Activated CD4-positive, alpha-beta memory T cell treated with anti-CD3 and anti-CD28 coated beads for 36 hours (primary cell): Measurements from ENCODE around the gene ZNF775. TPM values are rescaled to one million over a fixed set of nuclear protein-coding genes. Genes with fewer than 3 reads are reported as not detected.

Experiments
- CTCF ChIA-PET: fragments of 350-600 bp; sonication (Branson Sonifier 250); formaldehyde crosslinking; loops from one replicate; lab custom pipeline; 2021; ENCODE audit warnings: antibody characterized with exemption, inconsistent platforms; lab: Charles Lee
- POLR2A ChIA-PET: fragments of 350-600 bp; sonication (Branson Sonifier 250); formaldehyde crosslinking; loops from one replicate; lab custom pipeline; 2021; ENCODE audit warnings: antibody characterized with exemption; lab: Charles Lee
- DNase-seq: peaks from one replicate; pipeline ENCODE4 v3.0.0-alpha.2; 2020
- H3K27ac Mint-ChIP-seq: one replicate; pipeline ENCODE4 v1.8.0; 2021; ENCODE audit warnings: mixed read lengths
- H3K27me3 Mint-ChIP-seq: one replicate; pipeline ENCODE4 v1.8.0; 2021; ENCODE audit warnings: mixed read lengths
- H3K36me3 Mint-ChIP-seq: one replicate; pipeline ENCODE4 v1.8.0; 2021; ENCODE audit warnings: mixed read lengths
- H3K4me1 Mint-ChIP-seq: one replicate; pipeline ENCODE4 v1.8.0; 2021; ENCODE audit warnings: low read depth, mixed read lengths
- H3K4me3 Mint-ChIP-seq: one replicate; pipeline ENCODE4 v1.8.0; 2021; ENCODE audit warnings: mild to moderate bottlenecking, mixed read lengths
- H3K9me3 Mint-ChIP-seq: one replicate; pipeline ENCODE4 v1.8.0; 2021; ENCODE audit warnings: mixed read lengths
- intact Hi-C: fragments of 100-400 bp; cut with micrococcal nuclease; formaldehyde crosslinking; loops from one replicate; pipeline ENCODE4 v1.15.1; 2023
- total RNA-seq, 2 experiments: library from RNA; stranded (reverse); gene quantifications; one replicate each; pipeline ENCODE4 v1.2.3, GENCODE V29; 2021

The ZNF775 gene
- total RNA-seq: 1 to 10 TPM; 6.0 to 6.8 TPM

DNA sequence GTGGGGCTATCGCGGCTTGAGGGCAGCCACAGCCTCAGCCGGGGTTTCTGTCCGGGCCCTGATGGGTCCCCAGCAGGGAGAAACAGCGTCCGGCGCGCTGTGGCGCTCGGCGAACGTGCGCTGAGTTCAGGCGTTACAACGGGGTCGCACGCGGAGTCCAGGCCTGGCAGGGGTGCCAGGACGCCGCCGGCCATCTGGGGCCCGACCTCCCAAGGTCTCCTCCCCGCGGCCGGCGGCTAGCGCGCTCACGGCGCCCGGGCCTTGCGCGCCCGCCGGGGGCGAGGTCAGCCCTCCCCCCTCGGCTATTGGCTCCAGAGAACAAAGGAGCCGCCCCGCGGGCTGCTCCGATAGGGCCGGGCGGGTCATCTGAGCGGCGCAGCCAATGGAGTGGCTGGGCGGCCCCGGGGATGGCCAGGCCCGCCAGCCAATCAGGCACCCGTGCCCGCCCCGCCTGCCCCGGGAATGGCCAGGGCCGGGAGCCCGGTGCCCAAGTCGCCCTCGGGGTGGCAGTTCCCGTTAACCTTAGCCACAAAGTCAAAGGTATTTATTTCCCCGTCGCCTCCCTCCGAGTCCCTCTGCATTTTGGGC, at the start of gene ZNF775:
ZNF775 (plus strand) TSS at position 478 of the 588 bp plus-strand sequence. CDS start 9,141 bp downstream, outside the sequence.
- CTCF ChIA-PET: interaction anchor here (0.8 to 2.1 kb wide), 4 partner anchors 10 to 27 kb away, joined by 3 to 9 read pairs (median 4); a partner anchor contains a TSS
- H3K27me3 Mint-ChIP-seq: no peaks in the 10 kb centered on the region
- H3K4me1 Mint-ChIP-seq: peaks cover 42% of the 10 kb centered on the region
- H3K9me3 Mint-ChIP-seq: no peaks in the 10 kb centered on the region
- peak within 1 kb of the TSS; percentile 72 for H3K27ac Mint-ChIP-seq
- DNase-seq: peak; percentile 95
- POLR2A ChIA-PET: interaction anchor here (1.1 to 3.1 kb wide), 4 partner anchors 11 to 57 kb away, joined by 3 to 28 read pairs (median 4); partner anchors contain the start of genes ACTR3C, LRRC61 and REPIN1
- peaks cover 3% of the 10 kb centered on the region for H3K36me3 Mint-ChIP-seq
- peak within 1 kb of the TSS; percentile 81 for H3K4me3 Mint-ChIP-seq
- intact Hi-C loops: loop anchor here (1.0 to 5.0 kb wide), 3 partner anchors 11 to 43 kb away; partner anchors contain the start of gene REPIN1

- Mint-ChIP-seq H3K27ac (no peak overlapping the region), H3K9me3 (no peaks in the 10 kb centered on the region), H3K4me3 (no peak overlapping the region), H3K27me3 (no peaks in the 10 kb centered on the region), H3K4me1 (peaks cover 21% of the 10 kb centered on the region), H3K36me3 (peaks cover 36% of the 10 kb centered on the region)
- CTCF ChIA-PET: no interaction called here
- POLR2A ChIA-PET: interaction anchor here (1.0 kb wide), 1 partner anchor 17 kb away, joined by 3 read pairs; no protein-coding TSS in a partner anchor
- intact Hi-C loops: no loop called here
- DNase-seq: no peak
Observed at GRCh38 chr7:150329331-150330120, 49.6 kb upstream of the ZNF775 start.

DNA sequence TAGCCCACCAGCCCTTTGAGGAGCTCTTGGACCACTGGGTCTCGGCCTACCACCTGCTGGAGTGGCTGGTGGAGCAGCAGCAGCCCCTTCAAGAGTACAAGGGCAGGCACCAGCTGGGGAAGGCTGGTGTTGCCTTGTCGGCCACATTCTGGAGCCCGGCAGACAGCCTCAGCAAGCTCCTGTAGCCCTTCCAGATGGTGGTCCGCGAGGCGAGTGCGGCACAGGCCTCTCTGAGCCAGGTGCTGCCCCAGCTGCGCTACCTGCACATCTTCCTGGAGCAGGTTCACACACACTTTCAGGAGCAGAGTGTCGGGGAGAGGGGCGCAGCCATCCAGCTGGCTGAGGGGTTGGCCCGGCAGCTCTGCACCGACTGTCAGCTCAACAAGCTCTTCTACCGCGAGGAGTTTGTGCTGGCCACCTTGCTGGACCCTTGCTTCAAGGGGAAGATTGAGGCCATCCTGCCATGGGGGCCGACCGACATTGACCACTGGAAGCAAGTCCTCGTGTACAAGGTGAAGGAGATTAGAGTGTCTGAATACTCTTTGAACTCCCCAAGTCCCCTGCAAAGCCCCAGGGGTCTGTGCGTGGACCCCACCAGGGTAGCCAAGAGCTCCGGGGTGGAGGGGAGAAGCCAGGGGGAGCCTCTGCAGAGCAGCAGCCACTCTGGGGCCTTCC, 48.8 kb upstream of the ZNF775 start:
- Mint-ChIP-seq H3K27ac (no peak overlapping the region), H3K36me3 (peaks cover 28% of the 10 kb centered on the region), H3K9me3 (no peaks in the 10 kb centered on the region), H3K27me3 (no peaks in the 10 kb centered on the region), H3K4me1 (peaks cover 13% of the 10 kb centered on the region), H3K4me3 (no peak overlapping the region)
- intact Hi-C loops: no loop called here
- CTCF ChIA-PET: no interaction called here
- POLR2A ChIA-PET: interaction anchor here (1.0 kb wide), 1 partner anchor 16 kb away, joined by 3 read pairs; no protein-coding TSS in a partner anchor
- DNase-seq: no peak

GRCh38 chr7:150332852-150333635, 46.1 kb upstream of the ZNF775 start:
- intact Hi-C loops: no loop called here
- DNase-seq: no peak
- Mint-ChIP-seq H3K27me3 (no peaks in the 10 kb centered on the region), H3K36me3 (peaks cover 16% of the 10 kb centered on the region), H3K4me3 (no peak overlapping the region), H3K4me1 (no peaks in the 10 kb centered on the region), H3K27ac (no peak overlapping the region), H3K9me3 (no peaks in the 10 kb centered on the region)
- CTCF ChIA-PET: no interaction called here
- POLR2A ChIA-PET: no interaction called here

DNA sequence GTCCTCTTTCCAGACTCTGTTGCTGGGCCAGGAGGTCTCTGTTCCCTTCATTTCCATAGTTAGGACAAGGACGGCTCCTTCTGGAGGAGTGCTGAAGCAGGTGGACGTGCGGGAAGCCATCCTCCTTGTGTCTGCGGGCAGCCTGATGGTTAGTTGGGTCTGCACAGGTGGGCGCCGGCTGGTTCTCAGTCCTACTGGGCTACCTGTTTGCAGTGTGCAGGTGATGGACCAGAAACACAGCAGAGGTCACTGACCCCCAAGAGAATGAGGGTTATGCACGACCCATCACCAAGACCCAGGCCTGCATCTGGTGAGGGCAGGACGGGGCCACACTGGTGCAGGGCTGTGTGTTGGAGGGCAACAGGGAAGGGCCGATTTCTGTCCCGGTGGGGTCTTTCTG, 45.5 kb upstream of the ZNF775 start:
- no peaks in the 10 kb centered on the region for H3K4me1 Mint-ChIP-seq
- H3K4me3 Mint-ChIP-seq: no peak overlapping the region
- ChIA-PET CTCF (no interaction called here), POLR2A (no interaction called here)
- H3K9me3 Mint-ChIP-seq: no peaks in the 10 kb centered on the region
- no peak overlapping the region for H3K27ac Mint-ChIP-seq
- peaks cover 14% of the 10 kb centered on the region for H3K36me3 Mint-ChIP-seq
- intact Hi-C loops: no loop called here
- no peak for DNase-seq
- H3K27me3 Mint-ChIP-seq: no peaks in the 10 kb centered on the region

GRCh38 chr7:150334108-150334507, 45.0 kb upstream of the ZNF775 start:
- Mint-ChIP-seq H3K4me3 (no peak overlapping the region), H3K27me3 (no peaks in the 10 kb centered on the region), H3K9me3 (no peaks in the 10 kb centered on the region), H3K27ac (no peak overlapping the region), H3K4me1 (no peaks in the 10 kb centered on the region), H3K36me3 (peaks cover 12% of the 10 kb centered on the region)
- intact Hi-C loops: no loop called here
- DNase-seq: no peak
- POLR2A ChIA-PET: no interaction called here
- CTCF ChIA-PET: no interaction called here

DNA sequence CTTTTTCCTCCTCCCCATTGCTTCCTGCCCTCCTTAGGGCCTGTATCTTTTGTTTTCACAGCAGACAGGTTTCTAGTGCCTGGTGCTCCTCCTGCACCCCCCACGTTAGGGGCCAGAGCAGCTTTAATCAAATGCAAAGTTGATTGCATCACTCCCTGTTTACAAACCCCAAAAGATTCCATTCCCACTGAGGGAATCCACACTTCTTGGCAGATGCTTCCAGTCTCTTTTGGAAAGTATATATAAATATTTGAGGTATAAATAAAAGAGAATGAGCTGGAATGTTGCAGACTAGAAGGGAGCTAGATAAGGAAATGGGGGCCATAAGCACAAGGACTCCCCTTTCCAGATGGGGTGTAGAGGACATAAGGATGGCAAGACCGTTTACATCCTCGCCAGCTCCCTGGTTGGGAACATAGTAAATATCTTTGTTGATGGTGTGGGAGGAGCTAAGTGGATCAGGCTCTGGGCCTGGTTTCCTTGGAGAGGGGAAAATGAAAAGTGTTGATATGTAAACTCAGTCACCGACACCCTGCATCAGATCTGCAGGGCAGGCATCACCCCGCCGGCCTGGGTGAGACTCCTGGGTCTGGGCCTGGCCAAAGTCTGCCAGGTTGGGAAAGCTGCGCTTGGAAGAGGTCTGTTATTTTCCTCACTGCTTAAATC, 43.9 kb upstream of the ZNF775 start:
- DNase-seq: no peak
- ChIA-PET POLR2A (no interaction called here), CTCF (interaction anchor here (0.7 kb wide), 1 partner anchor 451 kb away, joined by 3 read pairs; no protein-coding TSS in a partner anchor)
- no peak overlapping the region for H3K27ac Mint-ChIP-seq
- no peaks in the 10 kb centered on the region for H3K9me3 Mint-ChIP-seq
- intact Hi-C loops: no loop called here
- peaks cover 2% of the 10 kb centered on the region for H3K4me1 Mint-ChIP-seq
- peaks cover 12% of the 10 kb centered on the region for H3K36me3 Mint-ChIP-seq
- no peak overlapping the region for H3K4me3 Mint-ChIP-seq
- peaks cover 8% of the 10 kb centered on the region for H3K27me3 Mint-ChIP-seq

DNA sequence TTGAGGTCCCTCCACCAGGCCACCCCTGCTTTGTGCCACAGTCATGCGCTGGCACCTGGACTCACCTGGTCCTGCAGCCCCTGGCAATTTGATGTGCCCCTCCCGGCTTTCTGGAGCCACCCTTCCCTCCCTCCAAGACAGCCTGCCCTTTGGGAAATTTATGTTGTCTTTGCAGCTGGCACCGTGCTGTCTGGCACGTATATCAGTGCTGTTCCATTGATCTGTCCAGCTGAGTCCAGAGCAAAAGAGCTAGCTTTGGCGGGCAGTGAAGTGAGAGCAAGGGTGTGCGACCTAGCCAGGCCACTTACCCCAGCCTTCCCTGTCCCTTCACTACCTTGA, 43.4 kb upstream of the ZNF775 start:
- peaks cover 2% of the 10 kb centered on the region for H3K4me1 Mint-ChIP-seq
- POLR2A ChIA-PET: no interaction called here

GRCh38 chr7:150336746-150337145, 42.4 kb upstream of the ZNF775 start:
- peaks cover 14% of the 10 kb centered on the region for H3K27me3 Mint-ChIP-seq
- peaks cover 4% of the 10 kb centered on the region for H3K4me1 Mint-ChIP-seq
- H3K27ac Mint-ChIP-seq: no peak overlapping the region
- intact Hi-C loops: no loop called here
- ChIA-PET POLR2A (no interaction called here), CTCF (no interaction called here)
- no peak overlapping the region for H3K4me3 Mint-ChIP-seq
- no peaks in the 10 kb centered on the region for H3K9me3 Mint-ChIP-seq
- no peak for DNase-seq
- peaks cover 9% of the 10 kb centered on the region for H3K36me3 Mint-ChIP-seq

More for the DNA sequence above, 43.4 kb upstream of the ZNF775 start:
- Mint-ChIP-seq H3K36me3 (peaks cover 12% of the 10 kb centered on the region), H3K4me3 (no peak overlapping the region), H3K9me3 (no peaks in the 10 kb centered on the region), H3K27ac (no peak overlapping the region), H3K27me3 (peaks cover 10% of the 10 kb centered on the region)
- CTCF ChIA-PET: interaction anchor here (0.7 kb wide), 1 partner anchor 452 kb away, joined by 3 read pairs; no protein-coding TSS in a partner anchor
- DNase-seq: no peak
- intact Hi-C loops: no loop called here

GRCh38 chr7:150337179-150337578, 42.0 kb upstream of the ZNF775 start:
- Mint-ChIP-seq H3K27ac (no peak overlapping the region), H3K36me3 (peaks cover 9% of the 10 kb centered on the region), H3K4me3 (no peak overlapping the region), H3K9me3 (no peaks in the 10 kb centered on the region), H3K27me3 (peaks cover 18% of the 10 kb centered on the region), H3K4me1 (peaks cover 4% of the 10 kb centered on the region)
- CTCF ChIA-PET: no interaction called here
- no peak for DNase-seq
- intact Hi-C loops: no loop called here
- POLR2A ChIA-PET: no interaction called here

GRCh38 chr7:150337659-150338081, 41.5 kb upstream of the ZNF775 start:
- intact Hi-C loops: no loop called here
- Mint-ChIP-seq H3K4me3 (no peak overlapping the region), H3K27me3 (peaks cover 20% of the 10 kb centered on the region), H3K9me3 (no peaks in the 10 kb centered on the region), H3K27ac (no peak overlapping the region), H3K4me1 (peaks cover 4% of the 10 kb centered on the region), H3K36me3 (peaks cover 9% of the 10 kb centered on the region)
- ChIA-PET POLR2A (no interaction called here), CTCF (no interaction called here)
- DNase-seq: no peak
